H7 (cell line): ENCODE results near the gene IMPG2. TPM values are rescaled to one million over a fixed set of nuclear protein-coding genes. Genes with fewer than 3 reads are reported as not detected.
"Not testable (repeated sequence)": the region's sequence is repeated elsewhere in the genome, so short reads cannot be mapped to it uniquely, and the experiment has no call there.

Experiments
- DNase-seq: peaks from one replicate; pipeline ENCODE4 v3.0.0; 2012
- H3K27me3 ChIP-seq: 2 replicates; pipeline ENCODE4 v1.6.0; 2011; ENCODE audit warnings: mild to moderate bottlenecking, low read length; ENCODE audit not compliant: control insufficient read depth, insufficient read depth
- H3K36me3 ChIP-seq: replicated peaks from 2 replicates; pipeline ENCODE4 v1.5.1; 2011; ENCODE audit warnings: low read length; ENCODE audit not compliant: control insufficient read depth, insufficient read depth
- H3K4me3 ChIP-seq: 2 replicates; pipeline ENCODE4 v1.5.1; 2011; ENCODE audit warnings: low read depth, mild to moderate bottlenecking, control low read depth, low read length, moderate library complexity; ENCODE audit not compliant: insufficient read depth
- total RNA-seq: library from RNA; depleted of rRNA; stranded (reverse); fragments of >200 nt; shearing (Covaris generic); gene quantifications from 2 replicates; pipeline ENCODE4 v1.2.3, GENCODE V29; 2014; rRNA removed

The IMPG2 gene
- 0.03 and 0.04 TPM in 2 replicates for total RNA-seq

- H3K27me3 ChIP-seq = no peaks in the 10 kb centered on the region
- no peaks in the 10 kb centered on the region for H3K36me3 ChIP-seq
- no peak within 1 kb of the TSS for H3K4me3 ChIP-seq
- DNase-seq = no peak
Observed at GRCh38 chr3:101320475-101320874, at the start of gene IMPG2. IMPG2 (minus strand) TSS chr3:101320575; CDS start chr3:101320372, 203 bp downstream.

GRCh38 chr3:101362406-101362805 is 42.0 kb upstream of the IMPG2 start:
- DNase-seq = no peak
- Histone ChIP-seq H3K36me3 (no peaks in the 10 kb centered on the region), H3K27me3 (no peaks in the 10 kb centered on the region), H3K4me3 (no peak overlapping the region)

- no peaks in the 10 kb centered on the region for H3K27me3 ChIP-seq
- DNase-seq = no peak
- no peaks in the 10 kb centered on the region for H3K36me3 ChIP-seq
- no peak overlapping the region for H3K4me3 ChIP-seq
Observed at GRCh38 chr3:101351829-101352228, 31.5 kb upstream of the IMPG2 start.

GRCh38 chr3:101340591-101340990 is 20.2 kb upstream of the IMPG2 start:
- no peak for DNase-seq
- no peaks in the 10 kb centered on the region for H3K27me3 ChIP-seq
- H3K4me3 ChIP-seq = no peak overlapping the region
- no peaks in the 10 kb centered on the region for H3K36me3 ChIP-seq

GRCh38 chr3:101333883-101334282 is 13.5 kb upstream of the IMPG2 start:
- no peaks in the 10 kb centered on the region for H3K36me3 ChIP-seq
- no peaks in the 10 kb centered on the region for H3K27me3 ChIP-seq
- H3K4me3 ChIP-seq = no peak overlapping the region
- DNase-seq = no peak

- no peak for DNase-seq
- H3K36me3 ChIP-seq = no peaks in the 10 kb centered on the region
- no peak overlapping the region for H3K4me3 ChIP-seq
- H3K27me3 ChIP-seq = no peaks in the 10 kb centered on the region
Observed at GRCh38 chr3:101329016-101329673, 8.8 kb upstream of the IMPG2 start.

- no peak overlapping the region for H3K4me3 ChIP-seq
- no peaks in the 10 kb centered on the region for H3K27me3 ChIP-seq
- H3K36me3 ChIP-seq = no peaks in the 10 kb centered on the region
- DNase-seq = no peak
Observed at GRCh38 chr3:101325393-101326134, 5.2 kb upstream of the IMPG2 start.

- DNase-seq = no peak
- no peaks in the 10 kb centered on the region for H3K36me3 ChIP-seq
- no peaks in the 10 kb centered on the region for H3K27me3 ChIP-seq
Observed at GRCh38 chr3:101319531-101319930, 844 bp downstream of the IMPG2 start.

GRCh38 chr3:101312545-101312944 is 7.8 kb downstream of the IMPG2 start:
- Histone ChIP-seq H3K4me3 (no peak overlapping the region), H3K27me3 (no peaks in the 10 kb centered on the region), H3K36me3 (no peaks in the 10 kb centered on the region)
- no peak for DNase-seq

More at GRCh38 chr3:101319531-101319930, 844 bp downstream of the IMPG2 start:
- no peak overlapping the region for H3K4me3 ChIP-seq

GRCh38 chr3:101311676-101312075 is 8.7 kb downstream of the IMPG2 start:
- Histone ChIP-seq H3K27me3 (no peaks in the 10 kb centered on the region), H3K4me3 (no peak overlapping the region), H3K36me3 (no peaks in the 10 kb centered on the region)
- DNase-seq = no peak

GRCh38 chr3:101310978-101311375 is 9.4 kb downstream of the IMPG2 start:
- H3K4me3 ChIP-seq = no peak overlapping the region
- no peaks in the 10 kb centered on the region for H3K27me3 ChIP-seq
- no peak for DNase-seq
- H3K36me3 ChIP-seq = no peaks in the 10 kb centered on the region

GRCh38 chr3:101308147-101308772 is 12.1 kb downstream of the IMPG2 start:
- not testable (repeated sequence) for H3K36me3 ChIP-seq, H3K4me3 ChIP-seq, H3K27me3 ChIP-seq, DNase-seq

GRCh38 chr3:101303836-101304235 is 16.5 kb downstream of the IMPG2 start:
- Histone ChIP-seq H3K27me3 (no peaks in the 10 kb centered on the region), H3K36me3 (no peaks in the 10 kb centered on the region), H3K4me3 (no peak overlapping the region)
- no peak for DNase-seq

GRCh38 chr3:101303089-101303731 is 17.2 kb downstream of the IMPG2 start:
- Histone ChIP-seq H3K4me3 (no peak overlapping the region), H3K27me3 (no peaks in the 10 kb centered on the region), H3K36me3 (no peaks in the 10 kb centered on the region)
- no peak for DNase-seq
